Measurements from ENCODE around the gene MDC1. TPM values are rescaled to one million over a fixed set of nuclear protein-coding genes. Genes with fewer than 3 reads are reported as not detected.

The MDC1 gene
- polyA plus RNA-seq, 1 of the 3 experiments (the other 2 are of a cell fraction): 10.4 TPM

- Histone ChIP-seq H3K27me3 (ENCODE audit: insufficient read depth) (no peaks in the 10 kb centered on the region), H3K4me3 (ENCODE audit: low read depth in 2 of 2, low read length in 1 of 2) (no peak overlapping the region), H3F3A (replicated peaks; ENCODE audit: insufficient read depth) (peaks cover 9% of the 10 kb centered on the region), H3K9me2 (no peaks in the 10 kb centered on the region), H3K4me1 (ENCODE audit: control insufficient read depth in 1 of 2, insufficient read depth in 2 of 2, low read depth in 1 of 2, low read length in 1 of 2) (no peaks in the 10 kb centered on the region), H3K9ac (no peak overlapping the region), H3K36me3 (replicated peaks in 1 of 2; ENCODE audit: control insufficient read depth in 1 of 2, insufficient read depth in 2 of 2, low read length in 1 of 2) (peaks cover 8 to 17% of the 10 kb centered on the region in 2 experiments), H3K9me3 (no peaks in the 10 kb centered on the region), H3K4me2 (no peak overlapping the region), H3K79me2 (ENCODE audit: insufficient read depth) (no peaks in the 10 kb centered on the region), H3K27ac (ENCODE audit: low read depth in 2 of 2, low read length in 1 of 2) (no peak overlapping the region), H4K20me1 (ENCODE audit: insufficient read depth) (no peaks in the 10 kb centered on the region), H2AFZ (ENCODE audit: low read depth) (no peak overlapping the region)
- TF ChIP-seq CTCF (IDR thresholded peaks at IDR 0.05): no peak
- no peak for DNase-seq
- WGBS (ENCODE audit: low lambda C conversion rate): 98% methylated on average over 7 of the region's 10 CpGs
- ChIA-PET POLR2A (interaction anchor here (1.3 to 1.8 kb wide), 2 partner anchors 12 to 14 kb away, joined by 3 to 5 read pairs; partner anchors contain the start of gene MDC1), CTCF (interaction anchor here (0.9 to 42.4 kb wide), 2 partner anchors 13 to 17 kb away, joined by 3 to 838 read pairs; partner anchors contain the start of genes DHX16, NRM and PPP1R18)
Observed at GRCh38 chr6:30703011-30703410, 14.1 kb downstream of the MDC1 start.

DNA sequence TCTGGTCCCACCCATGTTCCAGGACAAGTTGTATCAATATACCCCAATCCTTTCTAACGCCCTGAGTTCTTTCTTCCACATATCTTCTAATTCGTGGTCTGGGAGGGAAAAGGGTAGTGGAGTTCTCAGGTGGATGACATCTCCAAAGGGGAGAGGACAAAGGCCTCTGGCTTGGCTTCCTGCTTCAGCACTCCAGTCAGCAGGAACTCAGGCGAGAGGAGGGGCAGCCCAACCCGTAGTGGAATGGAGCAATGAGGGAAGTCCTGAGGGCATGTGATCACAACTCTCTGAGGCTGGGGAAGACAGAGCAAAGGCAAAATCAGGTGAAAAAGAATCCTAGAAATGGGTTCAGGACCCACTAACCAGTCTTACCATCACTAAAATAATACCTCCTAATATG, 16.7 kb downstream of the MDC1 start:
- WGBS (ENCODE audit: low lambda C conversion rate): 93% methylated on average over 4 of the region's 4 CpGs
- Histone ChIP-seq H3K9me3 (no peaks in the 10 kb centered on the region), H3K79me2 (ENCODE audit: insufficient read depth) (no peaks in the 10 kb centered on the region), H3K9me2 (no peaks in the 10 kb centered on the region), H3F3A (replicated peaks; ENCODE audit: insufficient read depth) (peaks cover 9% of the 10 kb centered on the region), H3K27ac (ENCODE audit: low read depth in 2 of 2, low read length in 1 of 2) (no peak overlapping the region), H2AFZ (ENCODE audit: low read depth) (no peak overlapping the region), H3K4me3 (ENCODE audit: low read depth in 2 of 2, low read length in 1 of 2) (no peak overlapping the region), H3K4me2 (no peak overlapping the region), H3K27me3 (ENCODE audit: insufficient read depth) (no peaks in the 10 kb centered on the region), H3K9ac (no peak overlapping the region), H3K4me1 (ENCODE audit: control insufficient read depth in 1 of 2, insufficient read depth in 2 of 2, low read depth in 1 of 2, low read length in 1 of 2) (no peaks in the 10 kb centered on the region), H4K20me1 (ENCODE audit: insufficient read depth) (no peaks in the 10 kb centered on the region), H3K36me3 (replicated peaks in 1 of 2; ENCODE audit: control insufficient read depth in 1 of 2, insufficient read depth in 2 of 2, low read length in 1 of 2) (peaks cover 4 to 16% of the 10 kb centered on the region in 2 experiments)
- ChIA-PET POLR2A (no interaction called here), CTCF (interaction anchor here (0.9 to 29.8 kb wide), 2 partner anchors 21 to 22 kb away, joined by 3 to 838 read pairs; partner anchors contain the start of genes FLOT1, MDC1 and TUBB)
- TF ChIP-seq RFX5 (IDR thresholded peaks at IDR 0.05; ENCODE audit: low read length) (no peak), FOSL2 (IDR thresholded peaks at IDR 0.05; ENCODE audit: borderline replicate concordance, low read depth) (no peak), NRF1 (IDR thresholded peaks at IDR 0.05; ENCODE audit: low read depth, low read length) (no peak), CTCF (IDR thresholded peaks at IDR 0.05) (no peak), NFIC (IDR thresholded peaks at IDR 0.05; ENCODE audit: borderline replicate concordance) (no peak), YY1 (IDR thresholded peaks at IDR 0.05; ENCODE audit: low read depth) (no peak), GABPA (IDR thresholded peaks at IDR 0.05; ENCODE audit: low read depth) (no peak), TAF1 (IDR thresholded peaks at IDR 0.05; ENCODE audit: borderline replicate concordance, low read depth, low read length) (no peak), MXI1 (IDR thresholded peaks at IDR 0.05; ENCODE audit: low read depth, low read length) (no peak), JUND (IDR thresholded peaks at IDR 0.05) (no peak), ELF1 (IDR thresholded peaks at IDR 0.05) (no peak), EZH2phosphoT487 (IDR thresholded peaks at IDR 0.05; ENCODE audit: borderline replicate concordance, low read depth) (no peak), REST (IDR thresholded peaks at IDR 0.05; ENCODE audit: low read depth, low read length) (no peak), TEAD4 (IDR thresholded peaks at IDR 0.05; ENCODE audit: borderline replicate concordance, insufficient read depth) (no peak), PBX3 (IDR thresholded peaks at IDR 0.05) (no peak), FOXM1 (IDR thresholded peaks at IDR 0.05; ENCODE audit: low read depth) (no peak), GATA2 (CRISPR knock-in tag; IDR thresholded peaks at IDR 0.05) (no peak), CHD2 (IDR thresholded peaks at IDR 0.05; ENCODE audit: low read length, partially characterized antibody) (no peak)
- TF ChIP-seq, protein P1, sequence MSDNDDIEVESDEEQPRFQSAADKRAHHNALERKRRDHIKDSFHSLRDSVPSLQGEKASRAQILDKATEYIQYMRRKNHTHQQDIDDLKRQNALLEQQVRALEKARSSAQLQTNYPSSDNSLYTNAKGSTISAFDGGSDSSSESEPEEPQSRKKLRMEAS (IDR thresholded peaks at IDR 0.05; ENCODE audit: low read depth): no peak
- no peak for DNase-seq

Data from SK-N-SH (cell line).